Glomerular visceral epithelial cell (primary cell): ENCODE measurements around the gene SCGB1D1.

Source experiments
- DNase-seq: peaks from one replicate; pipeline ENCODE4 v3.0.0-alpha.2; 2016; ENCODE audit errors: extremely low spot score

SCGB1D1 gene, protein sequence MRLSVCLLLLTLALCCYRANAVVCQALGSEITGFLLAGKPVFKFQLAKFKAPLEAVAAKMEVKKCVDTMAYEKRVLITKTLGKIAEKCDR

GRCh38 chr11:62190011-62190410 is at the start of gene SCGB1D1:
SCGB1D1 (plus strand) TSS chr11:62190216; CDS start chr11:62190285, 69 bp downstream.
- DNase-seq: no peak

DNA sequence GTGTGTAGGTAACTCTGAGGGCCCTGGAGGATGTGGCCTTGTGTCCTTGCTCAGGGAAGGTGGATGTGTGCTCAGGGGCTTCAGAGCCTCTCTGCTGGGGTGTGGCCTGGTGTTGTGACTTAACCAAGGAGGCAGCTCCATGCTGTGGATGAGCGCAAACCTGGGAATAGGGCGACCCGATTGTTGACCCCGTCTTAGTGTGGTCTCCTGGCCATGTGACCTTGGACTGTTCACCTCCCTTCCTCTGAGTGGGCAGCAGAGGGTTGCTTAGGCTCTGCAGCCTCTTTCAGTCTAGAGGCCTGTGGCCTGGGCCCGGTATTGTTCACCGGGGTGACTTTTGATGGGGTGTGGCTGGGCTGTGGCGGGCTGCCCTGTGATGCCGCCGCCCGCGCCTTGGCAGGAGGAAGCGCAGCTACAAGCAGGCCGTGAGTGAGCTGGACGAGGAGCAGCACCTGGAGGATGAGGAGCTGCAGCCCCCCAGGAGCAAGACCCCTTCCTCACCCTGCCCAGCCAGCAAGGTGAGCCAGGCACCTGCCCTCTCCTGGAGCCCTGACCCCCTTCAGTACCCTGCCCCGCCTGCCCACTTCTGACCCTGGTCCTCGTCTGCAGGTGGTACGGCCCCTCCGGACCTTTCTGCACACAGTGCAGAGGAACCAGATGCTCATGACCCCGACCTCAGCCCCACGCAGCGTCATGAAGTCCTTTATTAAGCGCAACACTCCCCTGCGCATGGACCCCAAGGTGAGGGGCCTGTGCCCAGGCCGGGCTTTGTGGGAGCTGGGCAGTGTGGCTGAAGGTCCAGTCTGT is 49.5 kb upstream of the SCGB1D1 start:
- DNase-seq: no peak

DNA sequence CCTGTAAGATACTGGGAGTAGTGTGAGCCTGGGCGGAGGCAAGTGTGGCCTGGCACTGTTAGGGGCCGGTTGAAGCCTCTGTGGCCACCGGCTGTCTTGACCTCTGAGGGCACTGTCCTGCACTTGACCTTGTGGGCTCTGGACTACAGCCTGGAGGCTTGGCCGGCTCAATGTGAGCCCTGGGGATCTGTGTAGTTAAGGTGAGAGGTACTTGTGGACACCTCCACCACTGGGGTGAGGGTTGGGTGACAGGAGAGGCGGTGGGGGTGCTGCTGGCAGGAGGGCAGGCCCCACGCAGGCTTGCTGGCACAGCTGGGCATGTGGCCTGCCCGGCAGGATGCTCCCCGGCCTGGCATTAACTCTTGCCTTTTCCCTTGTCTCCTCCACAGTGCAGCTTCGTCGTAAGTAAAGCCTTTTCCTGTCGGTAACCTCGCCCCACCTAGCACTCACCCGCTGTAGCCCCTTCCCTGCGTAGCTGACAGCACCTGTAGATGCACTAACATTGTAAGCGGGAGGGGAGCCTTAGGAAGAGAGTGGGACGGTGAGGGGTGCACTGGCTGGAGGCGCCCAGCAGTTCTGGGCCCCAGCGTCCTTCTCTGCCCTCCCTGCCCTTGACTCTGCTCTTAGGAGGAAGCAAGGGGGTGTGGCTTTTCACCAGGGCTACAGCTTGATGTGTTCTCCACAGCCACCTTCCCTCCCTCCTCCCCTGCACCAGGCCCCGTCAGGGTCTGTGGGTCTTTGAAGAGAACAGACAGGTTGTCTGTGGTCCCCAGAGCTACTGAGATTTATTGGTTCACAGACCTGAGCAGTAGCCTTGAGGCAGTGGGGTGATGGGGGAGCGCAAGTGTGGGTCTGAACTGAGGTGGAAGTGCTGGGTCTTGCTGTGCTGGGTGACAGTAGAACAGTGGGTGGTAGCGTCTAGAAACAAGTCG is 48.6 kb upstream of the SCGB1D1 start:
- no peak for DNase-seq

GRCh38 chr11:62142043-62142375 is 48.0 kb upstream of the SCGB1D1 start:
- DNase-seq: no peak

- DNase-seq: no peak
Observed at GRCh38 chr11:62142921-62143320, 47.1 kb upstream of the SCGB1D1 start.

GRCh38 chr11:62143727-62144126 is 46.3 kb upstream of the SCGB1D1 start:
- no peak for DNase-seq

DNA sequence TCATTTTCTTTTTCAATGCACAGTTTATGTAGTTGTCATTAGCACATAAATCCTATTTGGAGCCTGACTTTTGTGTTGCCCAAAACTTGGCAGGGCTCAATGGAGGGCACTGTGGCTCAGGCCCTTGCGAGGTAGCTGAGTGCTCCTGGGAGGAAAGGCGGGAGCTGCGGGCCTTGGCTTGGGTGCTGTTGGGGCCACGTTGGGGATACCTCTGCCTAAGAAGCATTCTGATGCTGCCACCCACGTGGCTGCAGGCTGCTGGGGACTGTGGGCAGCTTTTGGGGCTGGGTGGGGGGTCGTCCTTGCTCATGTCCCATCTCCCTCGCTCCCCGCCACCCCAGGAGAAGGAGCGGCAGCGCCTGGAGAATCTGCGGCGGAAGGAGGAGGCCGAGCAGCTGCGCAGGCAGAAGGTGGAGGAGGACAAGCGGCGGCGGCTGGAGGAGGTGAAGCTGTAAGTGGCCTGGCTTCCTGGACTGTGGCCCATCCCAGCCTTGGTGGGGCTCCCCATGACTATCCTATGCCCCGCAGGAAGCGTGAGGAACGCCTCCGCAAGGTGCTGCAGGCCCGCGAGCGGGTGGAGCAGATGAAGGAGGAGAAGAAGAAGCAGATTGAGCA is 45.3 kb upstream of the SCGB1D1 start:
- DNase-seq: no peak

- DNase-seq: no peak
Observed at GRCh38 chr11:62145261-62145871, 44.6 kb upstream of the SCGB1D1 start.

DNA sequence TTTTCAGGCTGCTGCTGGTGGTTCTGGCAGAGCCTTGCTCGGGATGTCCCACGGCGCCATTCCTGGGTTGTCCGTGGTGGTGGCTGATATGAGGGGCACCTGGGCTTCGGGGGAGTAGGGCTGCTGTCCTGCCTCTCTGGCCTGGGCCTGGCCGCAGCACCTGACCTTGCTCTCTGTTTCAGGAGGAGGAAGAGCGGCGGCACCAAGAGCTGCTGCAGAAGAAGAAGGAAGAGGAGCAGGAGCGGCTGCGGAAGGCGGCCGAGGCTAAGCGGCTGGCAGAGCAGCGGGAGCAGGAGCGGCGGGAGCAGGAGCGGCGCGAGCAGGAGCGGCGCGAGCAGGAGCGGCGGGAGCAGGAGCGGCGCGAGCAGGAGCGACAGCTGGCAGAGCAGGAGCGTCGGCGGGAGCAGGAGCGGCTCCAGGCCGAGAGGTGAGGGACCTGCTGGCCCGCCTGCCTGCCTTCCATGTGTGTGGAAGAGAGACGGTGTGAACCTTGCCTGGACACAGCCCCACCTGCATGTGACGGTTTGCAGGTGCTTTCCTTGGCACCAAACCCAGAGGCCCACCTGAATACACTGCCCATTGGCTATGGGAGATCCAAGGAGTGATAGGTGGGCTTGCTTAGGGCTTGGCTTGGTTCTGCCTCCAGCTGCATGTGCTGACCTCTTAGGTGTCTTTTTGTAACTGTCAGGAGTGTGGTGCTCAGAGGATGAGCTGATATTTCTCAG is 43.4 kb upstream of the SCGB1D1 start:
- DNase-seq: no peak

DNA sequence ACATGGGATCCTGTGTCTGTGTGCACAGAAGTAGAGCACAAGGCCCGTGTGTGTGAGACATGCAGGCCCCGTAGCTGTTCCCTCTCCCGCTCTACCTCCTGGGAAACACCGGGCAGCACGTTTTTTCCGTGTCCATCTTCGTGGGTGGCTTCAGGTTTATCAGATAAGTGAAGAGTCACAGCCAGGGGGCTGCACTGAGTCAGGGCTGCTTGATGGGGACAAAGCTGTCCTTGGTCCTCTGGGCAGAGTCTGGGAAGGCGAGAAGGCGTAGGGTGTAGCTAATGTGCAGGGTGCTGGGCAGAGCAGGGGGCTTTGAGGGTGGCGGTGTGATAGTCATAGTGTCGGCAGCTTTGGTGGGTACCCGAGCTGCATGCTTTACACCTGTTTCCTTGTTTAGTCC is 42.5 kb upstream of the SCGB1D1 start:
- DNase-seq: no peak

- no peak for DNase-seq
Observed at GRCh38 chr11:62148271-62148980, 41.6 kb upstream of the SCGB1D1 start.

DNA sequence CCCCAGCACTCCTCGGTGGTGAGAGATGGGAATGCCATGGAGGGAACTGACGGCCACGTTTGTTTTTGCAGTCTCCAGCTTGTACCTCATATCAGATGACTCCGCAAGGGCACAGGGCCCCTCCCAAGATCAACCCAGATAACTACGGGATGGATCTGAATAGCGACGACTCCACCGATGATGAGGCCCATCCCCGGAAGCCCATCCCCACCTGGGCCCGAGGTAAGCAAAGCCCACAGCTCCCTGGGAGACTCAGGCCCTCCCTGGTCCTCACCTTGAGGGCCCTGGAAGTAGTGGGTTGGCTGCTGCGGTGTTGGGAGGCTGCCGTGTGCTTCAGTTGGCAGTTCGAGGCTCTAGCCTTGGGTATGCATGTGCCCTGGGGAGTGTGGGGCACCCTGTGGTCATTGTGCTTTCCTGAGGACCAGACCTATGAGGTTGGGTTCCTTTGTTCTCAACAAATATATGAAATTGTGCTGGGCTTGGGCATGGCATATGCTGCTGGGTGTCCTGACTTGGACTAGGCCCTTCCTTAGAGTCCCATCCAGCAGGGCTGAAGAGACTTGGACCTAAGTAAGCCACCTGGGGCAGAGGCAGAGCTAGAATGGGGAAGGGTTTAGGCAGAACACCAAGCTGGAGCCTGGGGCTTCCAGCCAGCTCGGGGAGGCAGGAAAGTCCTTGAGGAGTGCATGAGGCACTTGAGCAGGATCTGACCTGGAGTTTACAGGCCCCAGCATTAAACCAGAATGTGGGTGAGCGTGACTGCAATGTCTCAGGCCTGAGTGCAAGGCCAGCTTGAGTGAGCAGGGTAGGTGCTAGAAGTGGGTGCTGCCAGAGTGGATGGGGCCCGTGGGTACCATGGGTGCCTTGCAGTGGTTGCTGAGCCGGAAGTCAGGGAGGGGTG is 39.8 kb upstream of the SCGB1D1 start:
- no peak for DNase-seq

DNA sequence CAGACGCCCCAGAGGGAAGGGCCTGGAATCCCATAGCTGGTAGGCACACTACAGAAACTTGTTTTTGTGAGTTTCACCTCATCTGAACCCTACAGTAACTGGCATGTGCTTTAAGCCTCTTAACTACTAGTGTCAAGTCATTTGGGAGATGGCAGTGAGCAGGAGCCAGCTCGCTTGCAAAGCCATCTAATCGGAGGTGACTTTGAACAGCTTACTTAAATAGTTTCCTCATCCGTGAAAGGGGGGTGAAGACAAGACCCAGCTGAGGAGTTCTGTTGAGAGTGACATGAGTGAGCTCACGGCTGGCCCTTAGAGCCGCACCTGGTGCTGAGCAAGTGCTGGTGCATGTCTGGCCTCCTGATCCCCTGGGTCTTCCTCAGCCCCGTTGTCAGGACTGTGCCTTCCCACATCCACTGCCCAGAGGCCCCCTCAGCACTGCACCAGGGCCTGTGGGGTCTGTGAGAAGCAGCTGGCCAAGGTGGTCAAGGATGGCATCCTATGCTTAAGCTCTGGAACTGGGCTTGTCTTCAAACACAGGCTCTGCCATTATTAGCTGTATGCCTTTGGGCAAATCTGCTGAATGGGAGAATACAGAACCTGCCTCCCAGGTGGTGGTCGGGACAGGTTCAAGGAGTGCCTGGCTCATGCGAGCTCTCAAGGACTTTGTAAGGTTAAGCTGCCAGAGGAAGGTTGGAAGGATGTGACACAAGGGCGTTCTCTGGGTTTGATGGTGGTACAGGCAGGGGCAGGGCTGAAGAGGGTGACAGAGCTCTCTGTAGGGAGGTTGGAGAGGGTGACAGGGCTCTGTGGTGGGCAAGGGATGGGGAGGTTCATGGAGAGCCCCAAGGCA is 38.9 kb upstream of the SCGB1D1 start:
- no peak for DNase-seq

DNA sequence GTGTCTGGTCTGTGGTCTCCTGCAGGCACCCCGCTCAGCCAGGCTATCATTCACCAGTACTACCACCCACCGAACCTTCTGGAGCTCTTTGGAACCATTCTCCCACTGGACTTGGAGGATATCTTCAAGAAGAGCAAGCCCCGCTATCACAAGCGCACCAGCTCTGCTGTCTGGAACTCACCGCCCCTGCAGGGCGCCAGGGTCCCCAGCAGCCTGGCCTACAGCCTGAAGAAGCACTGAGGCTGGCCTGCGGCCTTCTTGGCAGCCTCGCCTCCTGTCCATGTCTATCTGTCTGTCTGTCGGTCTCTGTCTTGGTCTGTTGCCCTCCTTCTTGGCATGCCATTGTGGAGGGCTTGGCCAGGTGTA is 38.3 kb upstream of the SCGB1D1 start:
- no peak for DNase-seq

GRCh38 chr11:62152245-62153086 is 37.5 kb upstream of the SCGB1D1 start:
- DNase-seq: no peak

- DNase-seq: no peak
Observed at GRCh38 chr11:62153087-62153395, 37.0 kb upstream of the SCGB1D1 start.

- DNase-seq: no peak
Observed at GRCh38 chr11:62153617-62154016, 36.4 kb upstream of the SCGB1D1 start.

DNA sequence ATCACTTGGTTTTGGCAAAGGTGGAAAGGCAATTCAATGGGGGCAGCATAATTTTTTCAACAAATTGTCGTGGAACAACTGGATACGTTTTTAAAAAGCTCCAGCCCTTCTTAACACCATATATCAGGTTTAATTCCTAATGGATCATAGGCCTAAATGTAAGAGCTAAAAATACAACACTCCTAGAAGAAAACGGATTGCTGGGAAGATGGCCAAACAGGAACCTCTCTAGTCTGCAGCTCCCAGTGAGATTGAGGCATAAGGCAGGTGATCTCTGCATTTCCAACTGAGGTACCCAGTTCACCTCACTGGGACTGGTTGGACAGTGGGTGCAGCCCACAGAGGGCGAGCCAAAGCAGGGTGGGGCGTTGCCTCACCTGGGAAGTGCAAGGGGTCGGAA is 32.4 kb upstream of the SCGB1D1 start:
- no peak for DNase-seq
